Measurements from ENCODE around the gene ASCC3.

DNA sequence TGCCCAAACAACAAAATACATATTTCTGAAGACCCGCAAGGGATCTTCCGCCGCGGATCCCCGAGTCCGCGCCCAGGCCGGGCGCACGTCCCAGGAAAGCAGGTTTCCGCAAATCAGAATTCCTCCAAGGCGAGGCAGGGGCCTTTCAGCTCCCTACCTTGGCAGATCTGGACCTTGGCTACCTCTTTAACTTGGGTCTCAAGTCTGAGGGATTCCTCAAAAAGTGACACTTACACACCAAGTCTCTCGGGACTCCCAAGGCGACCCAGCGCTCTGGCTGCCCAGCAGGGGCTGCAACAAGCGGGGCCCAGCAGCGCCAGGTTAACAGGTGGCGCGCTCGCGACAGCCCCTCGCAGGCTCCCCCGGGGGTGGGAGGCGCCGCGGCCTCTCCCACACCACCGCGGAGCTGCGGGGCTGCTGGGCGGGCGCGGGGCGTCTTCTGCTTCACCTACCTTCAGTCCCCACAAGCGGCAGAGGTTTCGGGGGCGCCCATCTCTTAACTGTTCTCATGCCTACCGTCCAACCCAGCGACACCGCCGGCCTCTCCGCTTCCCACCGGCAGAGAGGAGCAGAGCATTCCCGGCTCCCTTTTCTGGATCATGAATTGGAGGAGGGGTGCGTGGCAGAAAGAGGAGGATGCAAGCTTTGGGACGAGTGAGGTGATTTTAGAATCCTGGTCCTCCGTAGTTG, 416.8 kb downstream of the ASCC3 start:
- TF ChIP-seq, protein P1, sequence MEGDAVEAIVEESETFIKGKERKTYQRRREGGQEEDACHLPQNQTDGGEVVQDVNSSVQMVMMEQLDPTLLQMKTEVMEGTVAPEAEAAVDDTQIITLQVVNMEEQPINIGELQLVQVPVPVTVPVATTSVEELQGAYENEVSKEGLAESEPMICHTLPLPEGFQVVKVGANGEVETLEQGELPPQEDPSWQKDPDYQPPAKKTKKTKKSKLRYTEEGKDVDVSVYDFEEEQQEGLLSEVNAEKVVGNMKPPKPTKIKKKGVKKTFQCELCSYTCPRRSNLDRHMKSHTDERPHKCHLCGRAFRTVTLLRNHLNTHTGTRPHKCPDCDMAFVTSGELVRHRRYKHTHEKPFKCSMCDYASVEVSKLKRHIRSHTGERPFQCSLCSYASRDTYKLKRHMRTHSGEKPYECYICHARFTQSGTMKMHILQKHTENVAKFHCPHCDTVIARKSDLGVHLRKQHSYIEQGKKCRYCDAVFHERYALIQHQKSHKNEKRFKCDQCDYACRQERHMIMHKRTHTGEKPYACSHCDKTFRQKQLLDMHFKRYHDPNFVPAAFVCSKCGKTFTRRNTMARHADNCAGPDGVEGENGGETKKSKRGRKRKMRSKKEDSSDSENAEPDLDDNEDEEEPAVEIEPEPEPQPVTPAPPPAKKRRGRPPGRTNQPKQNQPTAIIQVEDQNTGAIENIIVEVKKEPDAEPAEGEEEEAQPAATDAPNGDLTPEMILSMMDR (IDR thresholded peaks at IDR 0.05) = no peak
- TF ChIP-seq EZH2 (IDR thresholded peaks at IDR 0.05) = peak; percentile 65

All from neural progenitor cell (in vitro differentiated cells).